ENCODE results near the gene TSLP. TPM values are rescaled to one million over a fixed set of nuclear protein-coding genes. Genes with fewer than 3 reads are reported as not detected.

The TSLP gene
- total RNA-seq, 1 donor from 2014 or later, result 2.0 TPM

- H3K9me3 ChIP-seq, result no peaks in the 10 kb centered on the region
- H3K27me3 ChIP-seq, result no peaks in the 10 kb centered on the region
- intact Hi-C loops (cut with DNase I), result no loop called here
- TF ChIP-seq POLR2AphosphoS5 (IDR thresholded peaks at IDR 0.05; ENCODE audit: insufficient read depth in 1 of 2, low read depth in 1 of 2), result no peak
- no peak for TF ChIP-seq CTCF (IDR thresholded peaks at IDR 0.05)
- TF ChIP-seq POLR2A (IDR thresholded peaks at IDR 0.05), result no peak
- H3K4me3 ChIP-seq, result no peak overlapping the region
- DNase-seq (ENCODE audit: extremely low spot score in 2 of 2), result no peak
- H3K36me3 ChIP-seq, result no peaks in the 10 kb centered on the region
- H3K27ac ChIP-seq, result no peak overlapping the region
- H3K4me1 ChIP-seq, result no peaks in the 10 kb centered on the region
Measured at GRCh38 chr5:111058064-111058463, 13.4 kb upstream of the TSLP start.

- TF ChIP-seq CTCF (IDR thresholded peaks at IDR 0.05) (no peak), POLR2AphosphoS5 (IDR thresholded peaks at IDR 0.05; ENCODE audit: insufficient read depth in 1 of 2, low read depth in 1 of 2) (no peak), POLR2A (IDR thresholded peaks at IDR 0.05) (no peak)
- Histone ChIP-seq H3K4me1 (no peaks in the 10 kb centered on the region), H3K27ac (no peak overlapping the region), H3K27me3 (no peaks in the 10 kb centered on the region), H3K4me3 (no peak overlapping the region), H3K36me3 (no peaks in the 10 kb centered on the region), H3K9me3 (no peaks in the 10 kb centered on the region)
- intact Hi-C loops (cut with DNase I), result no loop called here
- no peak for DNase-seq (ENCODE audit: extremely low spot score in 2 of 2)
Measured at GRCh38 chr5:111060169-111060568, 11.3 kb upstream of the TSLP start.

- no peak for TF ChIP-seq CTCF (IDR thresholded peaks at IDR 0.05)
- TF ChIP-seq POLR2AphosphoS5 (IDR thresholded peaks at IDR 0.05; ENCODE audit: insufficient read depth in 1 of 2, low read depth in 1 of 2), result no peak
- no peak for TF ChIP-seq POLR2A (IDR thresholded peaks at IDR 0.05)
- intact Hi-C loops (cut with DNase I), result no loop called here
Measured at GRCh38 chr5:111061618-111062017, 9.9 kb upstream of the TSLP start.

GRCh38 chr5:111063709-111064322 is 7.7 kb upstream of the TSLP start:
- Histone ChIP-seq H3K4me3 (no peak overlapping the region), H3K27me3 (no peaks in the 10 kb centered on the region), H3K36me3 (no peaks in the 10 kb centered on the region), H3K9me3 (no peaks in the 10 kb centered on the region), H3K4me1 (no peaks in the 10 kb centered on the region), H3K27ac (no peak overlapping the region)
- DNase-seq (ENCODE audit: extremely low spot score in 2 of 2), result no peak
- TF ChIP-seq POLR2AphosphoS5 (IDR thresholded peaks at IDR 0.05; ENCODE audit: insufficient read depth in 1 of 2, low read depth in 1 of 2) (no peak), POLR2A (IDR thresholded peaks at IDR 0.05) (no peak), CTCF (IDR thresholded peaks at IDR 0.05) (no peak)
- intact Hi-C loops (cut with DNase I), result no loop called here

More at GRCh38 chr5:111061618-111062017, 9.9 kb upstream of the TSLP start:
- Histone ChIP-seq H3K27me3 (no peaks in the 10 kb centered on the region), H3K4me3 (no peak overlapping the region), H3K4me1 (no peaks in the 10 kb centered on the region), H3K9me3 (no peaks in the 10 kb centered on the region), H3K36me3 (no peaks in the 10 kb centered on the region), H3K27ac (no peak overlapping the region)
- DNase-seq (ENCODE audit: extremely low spot score in 2 of 2), result no peak

- no peak for DNase-seq (ENCODE audit: extremely low spot score in 2 of 2)
- H3K27me3 ChIP-seq, result no peaks in the 10 kb centered on the region
- no peak overlapping the region for H3K27ac ChIP-seq
- no peaks in the 10 kb centered on the region for H3K9me3 ChIP-seq
- no peaks in the 10 kb centered on the region for H3K36me3 ChIP-seq
- no peak overlapping the region for H3K4me3 ChIP-seq
- no peaks in the 10 kb centered on the region for H3K4me1 ChIP-seq
- intact Hi-C loops (cut with DNase I), result no loop called here
- TF ChIP-seq POLR2AphosphoS5 (IDR thresholded peaks at IDR 0.05; ENCODE audit: insufficient read depth in 1 of 2, low read depth in 1 of 2) (peak in 1 of 2 donors; percentile 32), POLR2A (IDR thresholded peaks at IDR 0.05) (no peak), CTCF (IDR thresholded peaks at IDR 0.05) (no peak)
Measured at GRCh38 chr5:111066261-111066938, 5.1 kb upstream of the TSLP start.
